HepG2 (cell line): ENCODE results near the gene KIF26B. TPM values are rescaled to one million over a fixed set of nuclear protein-coding genes. Genes with fewer than 3 reads are reported as not detected.

Experiments
- CREM ChIP-seq, 2 experiments: sonication (generic) in 1 of 2; formaldehyde crosslinking in 1 of 2; IDR thresholded peaks; 2 replicates each; pipeline versions ENCODE4 v1.4.0 to v1.6.1; 2016 to 2020; ENCODE audit warnings: antibody characterized with exemption in 1 of 2, mild to moderate bottlenecking in 1 of 2, missing genetic modification reagents in 1 of 2
- PPARG ChIP-seq: conservative IDR thresholded peaks from 2 replicates; pipeline ENCODE4 v1.6.1; 2016; ENCODE audit warnings: missing biosample characterization, missing genetic modification reagents
- SP4 ChIP-seq: sonication (generic); formaldehyde crosslinking; IDR thresholded peaks from 2 replicates; pipeline ENCODE4 v1.8.1; 2023; ENCODE audit warnings: mild to moderate bottlenecking, missing genetic modification reagents
- SRY ChIP-seq: sonication (generic); formaldehyde crosslinking; IDR thresholded peaks from 2 replicates; pipeline ENCODE4 v1.8.0; 2022; ENCODE audit warnings: mild to moderate bottlenecking, missing genetic modification reagents
- ZC3H13 ChIP-seq: sonication (generic); formaldehyde crosslinking; IDR thresholded peaks from 2 replicates; pipeline ENCODE4 v1.8.1; 2023; ENCODE audit warnings: mild to moderate bottlenecking, missing genetic modification reagents, moderate library complexity
- ZNF235 ChIP-seq: sonication (generic); formaldehyde crosslinking; IDR thresholded peaks from 2 replicates; pipeline ENCODE4 v1.8.1; 2023; ENCODE audit warnings: mild to moderate bottlenecking, missing genetic modification reagents, borderline replicate concordance
- ZNF570 ChIP-seq: sonication (generic); formaldehyde crosslinking; IDR thresholded peaks from 2 replicates; pipeline ENCODE4 v1.4.0; 2020; ENCODE audit warnings: mild to moderate bottlenecking, missing genetic modification reagents, borderline replicate concordance
- ZNF776 ChIP-seq: sonication (generic); formaldehyde crosslinking; IDR thresholded peaks from 2 replicates; pipeline ENCODE4 v1.4.0; 2020; ENCODE audit warnings: mild to moderate bottlenecking, missing genetic modification reagents
- ZSCAN12 ChIP-seq: sonication (generic); formaldehyde crosslinking; IDR thresholded peaks from 2 replicates; pipeline ENCODE4 v1.9.0; 2021; ENCODE audit warnings: mild to moderate bottlenecking, missing genetic modification reagents
- polyA plus RNA-seq, 8 experiments: library from polyadenylated mRNA; depleted of rRNA in 3 of 8; stranded (reverse) in 7 of 8; unstranded in 1 of 8; fragments of >200 nt; fragmentation: Illumina TruSeq in 4 of 8; extraction: Trizol in 4 of 8; gene quantifications; 2 replicates each; pipeline versions ENCODE4 v1.2.1 to v1.2.3, GENCODE V29; 2011 to 2016; ENCODE audit warnings: low read depth in 4 of 8, missing spikeins in 1 of 8, mixed read lengths in 1 of 8; ENCODE audit not compliant: insufficient read depth in 1 of 8
- total RNA-seq, 5 experiments: library from RNA; depleted of rRNA; stranded (reverse); fragments of >200 nt; fragmentation: Illumina TruSeq; extraction: Trizol; gene quantifications; 2 replicates each; pipeline ENCODE4 v1.2.3, GENCODE V29; 2016; ENCODE audit warnings: low read depth in 1 of 5
- TF ChIP-seq, protein P1 (sequence below): IDR thresholded peaks from 2 replicates; pipeline ENCODE4 v1.6.1; 2012; ENCODE audit warnings: low read depth, low read length, improper control_type of control experiment
- TF ChIP-seq, protein P2 (sequence below), 2 experiments: fragments of 450-650 bp in 1 of 2; sonication (generic) in 1 of 2; formaldehyde crosslinking; IDR thresholded peaks; 2 replicates each; pipeline versions ENCODE4 v1.5.0 to v1.8.0; 2020 to 2022; ENCODE audit warnings: mild to moderate bottlenecking in 1 of 2, missing genetic modification reagents in 1 of 2
- TF ChIP-seq, protein P3 (sequence below): IDR thresholded peaks from 2 replicates; pipeline ENCODE4 v1.6.1; 2016; ENCODE audit warnings: mild to moderate bottlenecking
- TF ChIP-seq, protein P4 (sequence below): IDR thresholded peaks from 2 replicates; pipeline ENCODE4 v1.6.1; 2016; ENCODE audit warnings: low read depth
- TF ChIP-seq, protein P5 (sequence below): sonication (generic); formaldehyde crosslinking; IDR thresholded peaks from 2 replicates; pipeline ENCODE4 v1.8.0; 2022; ENCODE audit warnings: mild to moderate bottlenecking, missing genetic modification reagents, borderline replicate concordance

KIF26B gene
- total and polyA plus RNA-seq, 2 of the 13 experiments (the other 11 are each of a cell fraction or from before 2014, with no cell fraction given), result 0.08 to 0.09 TPM

DNA sequence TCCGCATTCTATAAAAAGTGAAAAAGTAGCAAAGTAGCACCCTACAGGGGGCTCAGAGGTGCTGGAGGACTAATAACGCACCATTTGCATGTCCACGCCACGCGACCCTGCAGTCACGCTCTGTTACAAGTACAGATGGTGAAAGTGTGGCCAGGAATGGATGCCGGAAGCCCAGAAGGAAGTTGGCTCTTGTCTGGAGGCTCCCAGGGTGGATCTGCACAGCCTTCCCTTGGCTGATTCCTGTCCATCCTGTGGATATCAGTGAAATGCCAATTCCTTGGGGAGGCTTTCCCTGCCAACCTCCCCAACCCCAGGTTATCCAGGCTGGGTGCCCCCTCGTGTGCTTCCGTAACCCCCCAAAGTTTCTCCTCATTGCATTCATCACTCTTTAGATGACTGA, 396.8 kb downstream of the KIF26B start (continued):
- TF ChIP-seq, protein P1, sequence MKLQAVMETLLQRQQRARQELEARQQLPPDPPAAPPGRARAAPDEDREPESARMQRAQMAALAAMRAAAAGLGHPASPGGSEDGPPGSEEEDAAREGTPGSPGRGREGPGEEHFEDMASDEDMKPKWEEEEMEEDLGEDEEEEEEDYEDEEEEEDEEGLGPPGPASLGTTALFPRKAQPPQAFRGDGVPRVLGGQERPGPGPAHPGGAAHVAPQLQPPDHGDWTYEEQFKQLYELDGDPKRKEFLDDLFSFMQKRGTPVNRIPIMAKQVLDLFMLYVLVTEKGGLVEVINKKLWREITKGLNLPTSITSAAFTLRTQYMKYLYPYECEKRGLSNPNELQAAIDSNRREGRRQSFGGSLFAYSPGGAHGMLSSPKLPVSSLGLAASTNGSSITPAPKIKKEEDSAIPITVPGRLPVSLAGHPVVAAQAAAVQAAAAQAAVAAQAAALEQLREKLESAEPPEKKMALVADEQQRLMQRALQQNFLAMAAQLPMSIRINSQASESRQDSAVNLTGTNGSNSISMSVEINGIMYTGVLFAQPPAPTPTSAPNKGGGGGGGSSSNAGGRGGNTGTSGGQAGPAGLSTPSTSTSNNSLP, result no peak
- TF ChIP-seq, protein P2, sequence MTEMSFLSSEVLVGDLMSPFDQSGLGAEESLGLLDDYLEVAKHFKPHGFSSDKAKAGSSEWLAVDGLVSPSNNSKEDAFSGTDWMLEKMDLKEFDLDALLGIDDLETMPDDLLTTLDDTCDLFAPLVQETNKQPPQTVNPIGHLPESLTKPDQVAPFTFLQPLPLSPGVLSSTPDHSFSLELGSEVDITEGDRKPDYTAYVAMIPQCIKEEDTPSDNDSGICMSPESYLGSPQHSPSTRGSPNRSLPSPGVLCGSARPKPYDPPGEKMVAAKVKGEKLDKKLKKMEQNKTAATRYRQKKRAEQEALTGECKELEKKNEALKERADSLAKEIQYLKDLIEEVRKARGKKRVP (CRISPR knock-in tag; IDR thresholded peaks at IDR 0.05), result no peak
- TF ChIP-seq ZSCAN12 (CRISPR knock-in tag) (no peak), PPARG (CRISPR knock-in tag) (no peak), SP4 (CRISPR knock-in tag) (no peak), ZC3H13 (CRISPR knock-in tag) (no peak), SRY (CRISPR knock-in tag) (no peak), ZNF776 (CRISPR knock-in tag) (no peak), ZNF235 (no peak), CREM (IDR thresholded peaks at IDR 0.05) (no peak), CREM (CRISPR knock-in tag; IDR thresholded peaks at IDR 0.05) (no peak), ZNF570 (CRISPR knock-in tag) (no peak)
- TF ChIP-seq, protein P3, sequence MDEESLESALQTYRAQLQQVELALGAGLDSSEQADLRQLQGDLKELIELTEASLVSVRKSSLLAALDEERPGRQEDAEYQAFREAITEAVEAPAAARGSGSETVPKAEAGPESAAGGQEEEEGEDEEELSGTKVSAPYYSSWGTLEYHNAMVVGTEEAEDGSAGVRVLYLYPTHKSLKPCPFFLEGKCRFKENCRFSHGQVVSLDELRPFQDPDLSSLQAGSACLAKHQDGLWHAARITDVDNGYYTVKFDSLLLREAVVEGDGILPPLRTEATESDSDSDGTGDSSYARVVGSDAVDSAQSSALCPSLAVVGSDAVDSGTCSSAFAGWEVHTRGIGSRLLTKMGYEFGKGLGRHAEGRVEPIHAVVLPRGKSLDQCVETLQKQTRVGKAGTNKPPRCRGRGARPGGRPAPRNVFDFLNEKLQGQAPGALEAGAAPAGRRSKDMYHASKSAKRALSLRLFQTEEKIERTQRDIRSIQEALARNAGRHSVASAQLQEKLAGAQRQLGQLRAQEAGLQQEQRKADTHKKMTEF (CRISPR knock-in tag), result no peak
- TF ChIP-seq, protein P4, sequence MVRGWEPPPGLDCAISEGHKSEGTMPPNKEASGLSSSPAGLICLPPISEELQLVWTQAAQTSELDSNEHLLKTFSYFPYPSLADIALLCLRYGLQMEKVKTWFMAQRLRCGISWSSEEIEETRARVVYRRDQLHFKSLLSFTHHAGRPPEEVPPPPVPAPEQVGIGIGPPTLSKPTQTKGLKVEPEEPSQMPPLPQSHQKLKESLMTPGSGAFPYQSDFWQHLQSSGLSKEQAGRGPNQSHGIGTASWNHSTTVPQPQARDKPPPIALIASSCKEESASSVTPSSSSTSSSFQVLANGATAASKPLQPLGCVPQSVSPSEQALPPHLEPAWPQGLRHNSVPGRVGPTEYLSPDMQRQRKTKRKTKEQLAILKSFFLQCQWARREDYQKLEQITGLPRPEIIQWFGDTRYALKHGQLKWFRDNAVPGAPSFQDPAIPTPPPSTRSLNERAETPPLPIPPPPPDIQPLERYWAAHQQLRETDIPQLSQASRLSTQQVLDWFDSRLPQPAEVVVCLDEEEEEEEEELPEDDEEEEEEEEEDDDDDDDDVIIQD (CRISPR knock-in tag), result no peak
- TF ChIP-seq, protein P5, sequence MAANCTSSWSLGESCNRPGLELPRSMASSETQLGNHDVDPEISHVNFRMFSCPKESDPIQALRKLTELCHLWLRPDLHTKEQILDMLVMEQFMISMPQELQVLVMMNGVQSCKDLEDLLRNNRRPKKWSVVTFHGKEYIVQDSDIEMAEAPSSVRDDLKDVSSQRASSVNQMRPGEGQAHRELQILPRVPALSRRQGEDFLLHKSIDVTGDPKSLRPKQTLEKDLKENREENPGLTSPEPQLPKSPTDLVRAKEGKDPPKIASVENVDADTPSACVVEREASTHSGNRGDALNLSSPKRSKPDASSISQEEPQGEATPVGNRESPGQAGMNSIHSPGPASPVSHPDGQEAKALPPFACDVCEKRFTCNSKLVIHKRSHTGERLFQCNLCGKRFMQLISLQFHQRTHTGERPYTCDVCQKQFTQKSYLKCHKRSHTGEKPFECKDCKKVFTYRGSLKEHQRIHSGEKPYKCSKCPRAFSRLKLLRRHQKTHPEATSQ (CRISPR knock-in tag), result no peak
